IMR-90 (cell line): ENCODE measurements around the gene ZNF492. TPM values are rescaled to one million over a fixed set of nuclear protein-coding genes. Genes with fewer than 3 reads are reported as not detected.
"Not testable (repeated sequence)": the region's sequence is repeated elsewhere in the genome, so short reads cannot be mapped to it uniquely, and the experiment has no call there.

Source experiments
- ATAC-seq: fragments of 200-7000 bp; cut with Tn5 transposase; 2 replicates; pipeline ENCODE4 v1.9.1; 2020; ENCODE audit warnings: low read depth, mild to moderate bottlenecking, moderate library complexity
- BruUV-seq: library from RNA; stranded (reverse); fragments of 400-500 nt; replicated peaks from 2 replicates; lab custom pipeline; 2021; lab: Mats Ljungman, UMichigan
- CTCF ChIA-PET: fragments of 300-600 bp; formaldehyde crosslinking; extraction: SDS; loops from one replicate; lab custom pipeline; 2021; ENCODE audit warnings: antibody characterized with exemption; lab: Yijun Ruan, JAX
- POLR2A ChIA-PET: fragments of 300-600 bp; sonication (Branson Sonifier 250); formaldehyde crosslinking; loops from one replicate; lab custom pipeline; 2022; ENCODE audit warnings: antibody characterized with exemption; ENCODE audit not compliant: unreplicated experiment; lab: Charles Lee
- DNase-seq: peaks from one replicate; pipeline ENCODE4 v3.0.0; 2013
- H2AFZ ChIP-seq: replicated peaks from 2 replicates; pipeline ENCODE3; 2013; ENCODE audit warnings: low read length, mild to moderate bottlenecking; ENCODE audit not compliant: poor library complexity
- H2AK5ac ChIP-seq: 2 replicates; pipeline ENCODE4 v1.6.1; 2013; ENCODE audit warnings: low read depth, low read length, inconsistent platforms
- H2AK9ac ChIP-seq: replicated peaks from 2 replicates; pipeline ENCODE3; 2013; ENCODE audit warnings: mild to moderate bottlenecking, low read depth, low read length, moderate library complexity; ENCODE audit not compliant: poor library complexity
- H2BK120ac ChIP-seq: 2 replicates; pipeline ENCODE4 v1.6.1; 2013; ENCODE audit warnings: low read depth, low read length, inconsistent platforms
- H2BK15ac ChIP-seq: 3 replicates; pipeline ENCODE4 v1.6.1; 2013; ENCODE audit warnings: low read depth, low read length, inconsistent platforms
- H2BK20ac ChIP-seq: 2 replicates; pipeline ENCODE4 v1.6.1; 2013; ENCODE audit warnings: low read depth, mild to moderate bottlenecking, inconsistent platforms, low read length, moderate library complexity
- H2BK5ac ChIP-seq: 2 replicates; pipeline ENCODE4 v1.6.1; 2013; ENCODE audit warnings: mild to moderate bottlenecking, low read depth, low read length, inconsistent platforms; ENCODE audit not compliant: poor library complexity, severe bottlenecking
- H3K14ac ChIP-seq: replicated peaks from 2 replicates; pipeline ENCODE4 v1.6.1; 2013; ENCODE audit warnings: low read depth, low read length, inconsistent platforms
- H3K18ac ChIP-seq: 2 replicates; pipeline ENCODE4 v1.6.1; 2013; ENCODE audit warnings: low read depth, low read length, control low read depth
- H3K23ac ChIP-seq: 2 replicates; pipeline ENCODE4 v1.6.1; 2013; ENCODE audit warnings: low read depth, low read length, inconsistent platforms
- H3K27ac ChIP-seq: 2 replicates; pipeline ENCODE4 v1.5.1; 2013; ENCODE audit warnings: mild to moderate bottlenecking, control low read depth, low read length; ENCODE audit not compliant: insufficient read depth
- H3K27me3 ChIP-seq: 2 replicates; pipeline ENCODE4 v1.6.1; 2013; ENCODE audit warnings: low read length; ENCODE audit not compliant: control insufficient read depth, insufficient read depth
- H3K36me3 ChIP-seq: 2 replicates; pipeline ENCODE4 v1.6.1; 2013; ENCODE audit warnings: low read length, mixed read lengths; ENCODE audit not compliant: control insufficient read depth, insufficient read depth
- H3K4ac ChIP-seq: 2 replicates; pipeline ENCODE4 v1.6.1; 2013; ENCODE audit warnings: low read depth, low read length, inconsistent platforms
- H3K4me1 ChIP-seq: 2 replicates; pipeline ENCODE4 v1.6.1; 2013; ENCODE audit warnings: low read length, mixed read lengths; ENCODE audit not compliant: control insufficient read depth, insufficient read depth
- H3K4me2 ChIP-seq: 2 replicates; pipeline ENCODE4 v1.6.1; 2013; ENCODE audit warnings: low read depth, mild to moderate bottlenecking, control low read depth, low read length, moderate library complexity
- H3K4me3 ChIP-seq: 2 replicates; pipeline ENCODE4 v1.5.1; 2013; ENCODE audit warnings: low read depth, mild to moderate bottlenecking, control low read depth, low read length, moderate library complexity; ENCODE audit not compliant: insufficient read depth
- H3K56ac ChIP-seq: 2 replicates; pipeline ENCODE4 v1.6.1; 2013; ENCODE audit warnings: low read length, inconsistent platforms; ENCODE audit not compliant: insufficient read depth; ENCODE audit errors: extremely low read depth
- H3K79me1 ChIP-seq, 2 experiments: 2 replicates each; pipeline ENCODE4 v1.6.1; 2013; ENCODE audit warnings: low read length in 2 of 2, inconsistent platforms in 1 of 2, low read depth in 1 of 2
- H3K9ac ChIP-seq: 2 replicates; pipeline ENCODE4 v1.6.1; 2013; ENCODE audit warnings: low read depth, low read length, control low read depth
- H3K9me1 ChIP-seq: 2 replicates; pipeline ENCODE4 v1.6.1; 2013; ENCODE audit warnings: low read length, inconsistent platforms; ENCODE audit not compliant: insufficient read depth
- H3K9me3 ChIP-seq: 2 replicates; pipeline ENCODE4 v1.6.1; 2013; ENCODE audit warnings: low read length; ENCODE audit not compliant: control insufficient read depth, insufficient read depth
- H4K20me1 ChIP-seq: 2 replicates; pipeline ENCODE4 v1.6.1; 2013; ENCODE audit warnings: low read length, inconsistent platforms; ENCODE audit not compliant: insufficient read depth
- H4K5ac ChIP-seq: 2 replicates; pipeline ENCODE4 v1.6.1; 2013; ENCODE audit warnings: mild to moderate bottlenecking, low read depth, low read length, control low read depth
- H4K8ac ChIP-seq, 2 experiments: 2 replicates each; pipeline ENCODE4 v1.6.1; 2013; ENCODE audit warnings: low read depth in 2 of 2, low read length in 2 of 2, control low read depth in 1 of 2, inconsistent platforms in 1 of 2
- H4K91ac ChIP-seq: 2 replicates; pipeline ENCODE4 v1.6.1; 2013; ENCODE audit warnings: low read depth, low read length, inconsistent platforms; ENCODE audit not compliant: insufficient read depth
- WGBS, 2 experiments: methylation state at CpG; one replicate each; pipeline versions ENCODE4 v1.1.5 to v1.1.7; 2013; ENCODE audit warnings: missing lambda C conversion rate in 2 of 2; ENCODE audit not compliant: insufficient read length in 1 of 2; ENCODE audit errors: extremely low coverage in 2 of 2; 5-methylcytosine and 5-hydroxymethylcytosine counted together
- dilution Hi-C: fragments of 300-500 bp; cut with HindIII; formaldehyde crosslinking; loops from one replicate; pipeline ENCODE4 v1.14.3; 2018; ENCODE audit warnings: low sequenced_read_pairs; ENCODE audit not compliant: unreplicated experiment
- in situ Hi-C: fragments of 300-500 bp; cut with MboI; formaldehyde crosslinking; loops from 3 replicates; pipeline ENCODE4 v1.14.3; 2019; ENCODE audit warnings: low sequenced_read_pairs, inconsistent platforms, mixed read lengths
- intact Hi-C: fragments of 100-400 bp; cut with micrococcal nuclease; formaldehyde crosslinking; loops from 2 replicates; pipeline ENCODE4 v1.10.0; 2022
- polyA plus RNA-seq, 3 experiments: library from polyadenylated mRNA; depleted of rRNA; stranded (reverse); fragments of >200 nt; gene quantifications; 2 replicates each; pipeline ENCODE4 v1.2.3, GENCODE V29; 2012; ENCODE audit warnings: low replicate concordance in 1 of 3
- total RNA-seq: library from RNA; depleted of rRNA; stranded (reverse); fragments of >200 nt; gene quantifications from 2 replicates; pipeline ENCODE4 v1.2.3, GENCODE V29; 2012

The ZNF492 gene
- total and polyA plus RNA-seq, 2 of the 4 experiments (the other 2 are of a cell fraction), result 0.19 to 1.3 TPM

- H3K14ac ChIP-seq, H3K18ac ChIP-seq, H2BK5ac ChIP-seq, H2AK9ac ChIP-seq, H3K9me1 ChIP-seq, ATAC-seq, H3K79me1 ChIP-seq, H2BK15ac ChIP-seq, H3K27ac ChIP-seq, H2BK20ac ChIP-seq, H3K4me1 ChIP-seq, H3K36me3 ChIP-seq, H2AFZ ChIP-seq, dilution Hi-C loops, in situ Hi-C loops, H4K91ac ChIP-seq, BruUV-seq, H3K4me3 ChIP-seq, H3K23ac ChIP-seq, CTCF ChIA-PET, intact Hi-C loops, H4K5ac ChIP-seq, H3K4ac ChIP-seq, DNase-seq, H2AK5ac ChIP-seq, H4K20me1 ChIP-seq, H3K27me3 ChIP-seq, POLR2A ChIA-PET, H4K8ac ChIP-seq, H2BK120ac ChIP-seq, H3K56ac ChIP-seq, H3K9ac ChIP-seq, H3K4me2 ChIP-seq: not testable (repeated sequence)
- WGBS, 2 experiments, result no CpG with 5 or more reads among the region's 2 CpGs
- peaks cover 11% of the 10 kb centered on the region for H3K9me3 ChIP-seq
These were observed 51.4 kb downstream of the ZNF492 start for GRCh38 chr19:22685493-22685892.

- H2BK5ac ChIP-seq, H2AK9ac ChIP-seq, H2BK15ac ChIP-seq, H3K4me3 ChIP-seq, H3K27ac ChIP-seq, H4K20me1 ChIP-seq, H4K8ac ChIP-seq, CTCF ChIA-PET, H3K14ac ChIP-seq, POLR2A ChIA-PET, H3K56ac ChIP-seq, DNase-seq, H2AFZ ChIP-seq, intact Hi-C loops, H3K79me1 ChIP-seq, H3K9ac ChIP-seq, H3K4ac ChIP-seq, H3K36me3 ChIP-seq, H2BK20ac ChIP-seq, H3K4me2 ChIP-seq, ATAC-seq, dilution Hi-C loops, H4K5ac ChIP-seq, H3K4me1 ChIP-seq, BruUV-seq, H2AK5ac ChIP-seq, H3K9me1 ChIP-seq, H2BK120ac ChIP-seq, H3K18ac ChIP-seq, H4K91ac ChIP-seq, H3K23ac ChIP-seq, H3K27me3 ChIP-seq, in situ Hi-C loops: not testable (repeated sequence)
- H3K9me3 ChIP-seq, result peaks cover 16% of the 10 kb centered on the region
- WGBS, 2 experiments, result no CpG with 5 or more reads among the region's 22 CpGs
These were observed 68.5 kb downstream of the ZNF492 start for GRCh38 chr19:22702661-22703060.
